Measurements from ENCODE around the gene DENND6A.
"Not testable (repeated sequence)": the region's sequence is repeated elsewhere in the genome, so short reads cannot be mapped to it uniquely, and the experiment has no call there.

The DENND6A gene

GRCh38 chr3:57718118-57718517, 25.2 kb upstream of the DENND6A start:
- TF ChIP-seq CTCF (IDR thresholded peaks at IDR 0.05), result no peak
- Mint-ChIP-seq H3K9me3 (no peaks in the 10 kb centered on the region), H3K4me1 (no peaks in the 10 kb centered on the region), H3K36me3 (ENCODE audit: low read depth) (no peaks in the 10 kb centered on the region), H3K27ac (no peak overlapping the region), H3K27me3 (ENCODE audit: low read depth, poor library complexity) (peaks cover 14% of the 10 kb centered on the region), H3K4me3 (no peak overlapping the region)
- DNase-seq, result no peak

GRCh38 chr3:57717205-57717868, 24.5 kb upstream of the DENND6A start:
- Mint-ChIP-seq H3K27me3 (ENCODE audit: low read depth, poor library complexity) (peaks cover 14% of the 10 kb centered on the region), H3K4me1 (no peaks in the 10 kb centered on the region), H3K9me3 (no peaks in the 10 kb centered on the region), H3K27ac (no peak overlapping the region), H3K4me3 (no peak overlapping the region), H3K36me3 (ENCODE audit: low read depth) (no peaks in the 10 kb centered on the region)
- TF ChIP-seq CTCF (IDR thresholded peaks at IDR 0.05), result no peak
- DNase-seq, result no peak

- H3K4me3 Mint-ChIP-seq, result no peak overlapping the region
- no peak overlapping the region for H3K27ac Mint-ChIP-seq
- H3K9me3 Mint-ChIP-seq, result peaks cover under 1% of the 10 kb centered on the region
- DNase-seq, result no peak
- peaks cover 9% of the 10 kb centered on the region for H3K27me3 Mint-ChIP-seq (ENCODE audit: low read depth, poor library complexity)
- H3K4me1 Mint-ChIP-seq, result no peaks in the 10 kb centered on the region
- TF ChIP-seq CTCF (IDR thresholded peaks at IDR 0.05), result no peak
- H3K36me3 Mint-ChIP-seq (ENCODE audit: low read depth), result no peaks in the 10 kb centered on the region
These were observed 22.8 kb upstream of the DENND6A start for GRCh38 chr3:57715686-57716085.

GRCh38 chr3:57709559-57709958, 16.7 kb upstream of the DENND6A start:
- Mint-ChIP-seq H3K9me3 (peaks cover 14% of the 10 kb centered on the region), H3K27me3 (ENCODE audit: low read depth, poor library complexity) (peaks cover under 1% of the 10 kb centered on the region), H3K4me1 (no peaks in the 10 kb centered on the region), H3K36me3 (ENCODE audit: low read depth) (no peaks in the 10 kb centered on the region), H3K27ac (no peak overlapping the region), H3K4me3 (no peak overlapping the region)
- DNase-seq, result no peak
- TF ChIP-seq CTCF (IDR thresholded peaks at IDR 0.05), result no peak

GRCh38 chr3:57709031-57709430, 16.2 kb upstream of the DENND6A start:
- no peak for TF ChIP-seq CTCF (IDR thresholded peaks at IDR 0.05)
- Mint-ChIP-seq H3K36me3 (ENCODE audit: low read depth) (no peaks in the 10 kb centered on the region), H3K27ac (no peak overlapping the region), H3K4me3 (no peak overlapping the region), H3K27me3 (ENCODE audit: low read depth, poor library complexity) (no peaks in the 10 kb centered on the region), H3K9me3 (peaks cover 14% of the 10 kb centered on the region), H3K4me1 (no peaks in the 10 kb centered on the region)
- DNase-seq, result no peak

- Mint-ChIP-seq H3K27ac (peak overlapping the region; percentile 56), H3K4me1 (no peaks in the 10 kb centered on the region), H3K4me3 (no peak overlapping the region), H3K36me3 (ENCODE audit: low read depth) (no peaks in the 10 kb centered on the region), H3K27me3 (ENCODE audit: low read depth, poor library complexity) (no peaks in the 10 kb centered on the region), H3K9me3 (peaks cover 14% of the 10 kb centered on the region)
- DNase-seq, result no peak
- no peak for TF ChIP-seq CTCF (IDR thresholded peaks at IDR 0.05)
These were observed 13.6 kb upstream of the DENND6A start for GRCh38 chr3:57706462-57706861.

GRCh38 chr3:57705351-57705750, 12.5 kb upstream of the DENND6A start:
- not testable (repeated sequence) for H3K36me3 Mint-ChIP-seq (ENCODE audit: low read depth); DNase-seq; H3K27ac Mint-ChIP-seq; H3K27me3 Mint-ChIP-seq (ENCODE audit: low read depth, poor library complexity); H3K4me3 Mint-ChIP-seq; H3K4me1 Mint-ChIP-seq
- H3K9me3 Mint-ChIP-seq, result peaks cover 10% of the 10 kb centered on the region
